ENCODE data around the gene TEX2. TPM values are rescaled to one million over a fixed set of nuclear protein-coding genes. Genes with fewer than 3 reads are reported as not detected.
A peak's percentile ranks its signal among the peaks of the same experiment; 100 is the strongest.
"Not testable (repeated sequence)": the region's sequence is repeated elsewhere in the genome, so short reads cannot be mapped to it uniquely, and the experiment has no call there.

Gene TEX2
- polyA plus RNA-seq, 3 donors = 24.3 to 26.1 (median 24.6) TPM

GRCh38 chr17:64134216-64134970, 128.7 kb downstream of the TEX2 start:
- no peak for DNase-seq (ENCODE audit: extremely low read depth in 1 of 11, low read depth in 9 of 11, low spot score in 4 of 11)

- DNase-seq (ENCODE audit: extremely low read depth in 1 of 11, low read depth in 9 of 11, low spot score in 4 of 11) = peak in 2 of 11 donors; percentile 58 to 69
Observed at GRCh38 chr17:64133546-64134215, 129.4 kb downstream of the TEX2 start.

GRCh38 chr17:64131606-64132270, 131.3 kb downstream of the TEX2 start:
- DNase-seq (ENCODE audit: extremely low read depth in 1 of 11, low read depth in 9 of 11, low spot score in 4 of 11) = no peak

- peak in 3 of 11 donors; percentile 40 to 61 (median 60) for DNase-seq (ENCODE audit: extremely low read depth in 1 of 11, low read depth in 9 of 11, low spot score in 4 of 11)
Observed at GRCh38 chr17:64130559-64131001, 132.5 kb downstream of the TEX2 start.

GRCh38 chr17:64129765-64130558, 133.1 kb downstream of the TEX2 start, which contains the start of gene ERN1:
Gene ERN1 (minus strand): TSS chr17:64130144. CDS start chr17:64130029, 115 bp downstream.
- peak in 9 of 11 donors; percentile 67 to 90 (median 88) for DNase-seq (ENCODE audit: extremely low read depth in 1 of 11, low read depth in 9 of 11, low spot score in 4 of 11)

- no peak for DNase-seq (ENCODE audit: extremely low read depth in 1 of 11, low read depth in 9 of 11, low spot score in 4 of 11)
Observed at GRCh38 chr17:64129515-64129764, 133.6 kb downstream of the TEX2 start.

- DNase-seq (ENCODE audit: extremely low read depth in 1 of 11, low read depth in 9 of 11, low spot score in 4 of 11) = no peak
Observed at GRCh38 chr17:64128787-64129514, 134.1 kb downstream of the TEX2 start.

- DNase-seq (ENCODE audit: extremely low read depth in 1 of 11, low read depth in 9 of 11, low spot score in 4 of 11) = no peak
Observed at GRCh38 chr17:64126918-64127317, 136.1 kb downstream of the TEX2 start.

- no peak for DNase-seq (ENCODE audit: extremely low read depth in 1 of 11, low read depth in 9 of 11, low spot score in 4 of 11)
Observed at GRCh38 chr17:64125937-64126336, 137.1 kb downstream of the TEX2 start.

GRCh38 chr17:64124609-64125008, 138.5 kb downstream of the TEX2 start:
- DNase-seq (ENCODE audit: extremely low read depth in 1 of 11, low read depth in 9 of 11, low spot score in 4 of 11) = no peak

GRCh38 chr17:64123114-64123513, 139.9 kb downstream of the TEX2 start:
- DNase-seq (ENCODE audit: extremely low read depth in 1 of 11, low read depth in 9 of 11, low spot score in 4 of 11) = no peak

- DNase-seq (ENCODE audit: extremely low read depth in 1 of 11, low read depth in 9 of 11, low spot score in 4 of 11) = not testable (repeated sequence)
Observed at GRCh38 chr17:64120972-64121786, 141.9 kb downstream of the TEX2 start.

GRCh38 chr17:64120159-64120810, 142.8 kb downstream of the TEX2 start:
- DNase-seq (ENCODE audit: extremely low read depth in 1 of 11, low read depth in 9 of 11, low spot score in 4 of 11) = no peak

- no peak for DNase-seq (ENCODE audit: extremely low read depth in 1 of 11, low read depth in 9 of 11, low spot score in 4 of 11)
Observed at GRCh38 chr17:64117981-64118979, 144.8 kb downstream of the TEX2 start.

GRCh38 chr17:64115822-64116534, 147.1 kb downstream of the TEX2 start:
- DNase-seq (ENCODE audit: extremely low read depth in 1 of 11, low read depth in 9 of 11, low spot score in 4 of 11) = no peak
